Esophagus muscularis mucosa (tissue), 4 donors: ENCODE measurements around the gene SPEF1. TPM values are rescaled to one million over a fixed set of nuclear protein-coding genes. Genes with fewer than 3 reads are reported as not detected.

Experiments used
- DNase-seq: peaks from one replicate; pipeline ENCODE4 v3.0.0-alpha.2; 2017; ENCODE audit errors: extremely low spot score
- H3K27ac ChIP-seq, 4 donors: fragments of 200-600 bp; sonication (generic); replicated peaks in 1 of 4; 1 replicate in 3 of 4; 2 replicates in 1 of 4; pipeline ENCODE4 v1.5.1; 2016 to 2019; ENCODE audit warnings: mild to moderate bottlenecking in 1 of 4
- H3K27me3 ChIP-seq, 4 donors: fragments of 200-600 bp; sonication (generic); one replicate each; pipeline versions ENCODE4 v1.5.1 to v1.6.0; 2016 to 2019
- H3K36me3 ChIP-seq, 4 donors: fragments of 200-600 bp; sonication (generic); one replicate each; pipeline ENCODE4 v1.5.1; 2016 to 2019
- H3K4me1 ChIP-seq, 4 donors: fragments of 200-600 bp; sonication (generic); one replicate each; pipeline ENCODE4 v1.5.1; 2016 to 2019
- H3K4me3 ChIP-seq, 4 donors: fragments of 200-600 bp; sonication (generic); 1 replicate in 2 of 4; 2 replicates in 2 of 4; pipeline ENCODE4 v1.5.1; 2016 to 2019; ENCODE audit warnings: mild to moderate bottlenecking in 4 of 4, moderate library complexity in 1 of 4
- H3K9me3 ChIP-seq, 4 donors: fragments of 200-600 bp; sonication (generic); 1 replicate in 3 of 4; 2 replicates in 1 of 4; pipeline ENCODE4 v1.5.1; 2016 to 2019
- EP300 ChIP-seq: sonication (generic); formaldehyde crosslinking; IDR thresholded peaks from one replicate; pipeline ENCODE4 v1.6.1; 2017; ENCODE audit warnings: antibody characterized with exemption
- POLR2A ChIP-seq: fragments of 450-650 bp; IDR thresholded peaks from one replicate; pipeline ENCODE4 v1.6.1; 2017; ENCODE audit warnings: antibody characterized with exemption, moderate library complexity, mild to moderate bottlenecking, low read depth
- POLR2AphosphoS5 ChIP-seq, 2 donors: sonication (generic); formaldehyde crosslinking; IDR thresholded peaks; one replicate each; pipeline ENCODE4 v1.6.1; 2017; ENCODE audit warnings: antibody characterized with exemption in 2 of 2
- WGBS: methylation state at CpG from one replicate; pipeline ENCODE4 v1.1.5; 2018; 5-methylcytosine and 5-hydroxymethylcytosine counted together
- intact Hi-C: fragments of 100-400 bp; cut with DNase I; formaldehyde crosslinking; loops from one replicate; pipeline ENCODE4 v1.15.1; 2023
- total RNA-seq, 4 donors: library from RNA; depleted of rRNA; stranded (reverse); fragments of >200 nt; gene quantifications; one replicate each; pipeline versions ENCODE4 v1.1.0 to v1.2.1, GENCODE V29; 2016
- TF ChIP-seq, protein P1 (sequence below), 3 experiments: fragments of 200-600 bp in 2 of 3; fragments of 450-650 bp in 1 of 3; sonication (generic) in 2 of 3; IDR thresholded peaks; one replicate each; pipeline ENCODE4 v1.5.1; 2017 to 2019; ENCODE audit warnings: antibody characterized with exemption in 3 of 3, mild to moderate bottlenecking in 2 of 3, moderate library complexity in 1 of 3

The SPEF1 gene
- total RNA-seq, 4 donors from 2014 or later, result 0.50 TPM; not detected in 3

DNA sequence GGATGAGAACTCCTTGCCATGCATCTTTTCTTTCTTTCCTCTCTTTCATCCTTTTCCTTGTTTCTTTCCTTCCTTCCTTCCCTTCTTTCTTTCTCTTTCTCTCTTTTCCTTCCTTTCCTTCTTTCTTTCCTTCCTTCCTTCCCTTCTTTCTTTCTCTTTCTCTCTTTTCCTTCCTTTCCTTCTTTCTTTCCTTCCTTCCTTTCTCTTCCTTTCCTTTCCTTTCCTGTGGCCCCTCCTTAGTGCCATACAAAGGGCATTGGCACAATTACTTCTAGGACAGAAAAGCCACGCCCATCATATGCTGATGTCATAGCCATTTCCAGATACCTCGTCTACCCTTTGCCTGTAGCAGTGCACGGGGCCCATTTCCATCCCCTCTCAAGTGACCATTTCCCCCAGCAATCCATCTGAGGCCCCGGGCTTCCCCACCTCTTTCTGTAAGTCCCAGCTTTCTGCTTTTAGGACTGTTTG is 7.5 kb upstream of the SPEF1 start:
- no peaks in the 10 kb centered on the region for H3K27me3 ChIP-seq
- no peak for DNase-seq
- H3K36me3 ChIP-seq, result peaks cover 0 to 10% (median 5%) of the 10 kb centered on the region in 4 donors
- H3K27ac ChIP-seq, result peak overlapping the region in 2 of 4 donors; percentile 13 to 37
- WGBS, result 71% methylated on average over 4 of the region's 4 CpGs
- TF ChIP-seq EP300 (no peak), POLR2AphosphoS5 (IDR thresholded peaks at IDR 0.05) (no peak), POLR2A (no peak)
- TF ChIP-seq, protein P1, sequence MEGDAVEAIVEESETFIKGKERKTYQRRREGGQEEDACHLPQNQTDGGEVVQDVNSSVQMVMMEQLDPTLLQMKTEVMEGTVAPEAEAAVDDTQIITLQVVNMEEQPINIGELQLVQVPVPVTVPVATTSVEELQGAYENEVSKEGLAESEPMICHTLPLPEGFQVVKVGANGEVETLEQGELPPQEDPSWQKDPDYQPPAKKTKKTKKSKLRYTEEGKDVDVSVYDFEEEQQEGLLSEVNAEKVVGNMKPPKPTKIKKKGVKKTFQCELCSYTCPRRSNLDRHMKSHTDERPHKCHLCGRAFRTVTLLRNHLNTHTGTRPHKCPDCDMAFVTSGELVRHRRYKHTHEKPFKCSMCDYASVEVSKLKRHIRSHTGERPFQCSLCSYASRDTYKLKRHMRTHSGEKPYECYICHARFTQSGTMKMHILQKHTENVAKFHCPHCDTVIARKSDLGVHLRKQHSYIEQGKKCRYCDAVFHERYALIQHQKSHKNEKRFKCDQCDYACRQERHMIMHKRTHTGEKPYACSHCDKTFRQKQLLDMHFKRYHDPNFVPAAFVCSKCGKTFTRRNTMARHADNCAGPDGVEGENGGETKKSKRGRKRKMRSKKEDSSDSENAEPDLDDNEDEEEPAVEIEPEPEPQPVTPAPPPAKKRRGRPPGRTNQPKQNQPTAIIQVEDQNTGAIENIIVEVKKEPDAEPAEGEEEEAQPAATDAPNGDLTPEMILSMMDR (IDR thresholded peaks at IDR 0.05), result no peak
- H3K9me3 ChIP-seq, result no peaks in the 10 kb centered on the region
- no peak overlapping the region for H3K4me3 ChIP-seq
- peaks cover 28 to 43% (median 35%) of the 10 kb centered on the region in 4 donors for H3K4me1 ChIP-seq
- intact Hi-C loops, result loop anchor here (1.0 to 5.0 kb wide), 2 partner anchors 58 to 294 kb away; partner anchors contain the start of gene MAVS

DNA sequence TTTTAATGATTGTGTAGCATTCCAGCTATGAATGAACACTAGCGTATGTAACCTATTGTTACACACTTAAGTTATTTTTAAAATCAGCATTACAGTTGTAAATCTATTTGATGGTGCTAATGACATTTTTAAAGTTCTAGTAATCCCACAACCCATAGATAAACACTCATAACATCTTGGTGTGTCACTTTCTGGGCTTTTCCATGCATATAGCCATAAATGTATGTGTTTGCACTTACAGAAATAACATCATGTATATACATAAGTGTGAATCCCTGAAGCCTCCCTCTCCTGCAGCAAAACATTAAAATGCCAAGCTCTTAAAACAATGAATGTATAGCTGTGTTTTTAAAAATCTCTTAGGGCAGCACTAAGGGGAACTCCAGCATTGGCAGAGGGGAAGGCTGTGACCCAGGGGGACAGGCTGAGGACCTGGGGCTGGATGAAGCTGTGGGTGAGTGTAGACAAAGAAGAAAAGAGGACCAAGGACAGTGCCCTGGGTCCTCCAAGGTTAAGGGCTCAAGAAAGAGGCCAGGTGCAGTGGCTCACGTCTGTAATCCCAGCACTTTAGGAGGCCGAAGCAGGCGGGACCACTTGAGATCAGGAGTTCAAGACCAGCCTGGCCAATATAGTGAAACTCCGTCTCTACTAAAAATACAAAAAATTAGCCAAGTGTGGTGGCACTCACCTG is 6.2 kb upstream of the SPEF1 start:
- Histone ChIP-seq H3K9me3 (no peaks in the 10 kb centered on the region), H3K27ac (peak overlapping the region; percentile 31 to 85 (median 38)), H3K4me3 (peak overlapping the region; percentile 35 to 83 (median 70)), H3K4me1 (peaks cover 32 to 51% (median 47%) of the 10 kb centered on the region in 4 donors), H3K27me3 (no peaks in the 10 kb centered on the region), H3K36me3 (peaks cover 0 to 19% (median 11%) of the 10 kb centered on the region in 4 donors)
- TF ChIP-seq POLR2AphosphoS5 (IDR thresholded peaks at IDR 0.05), result no peak
- TF ChIP-seq POLR2A, result no peak
- no peak for TF ChIP-seq EP300
- TF ChIP-seq, protein P1 (IDR thresholded peaks at IDR 0.05), result no peak
- DNase-seq, result no peak
- 72% methylated on average over 5 of the region's 5 CpGs for WGBS
- intact Hi-C loops, result loop anchor here (1.0 to 5.0 kb wide), 3 partner anchors 33 to 295 kb away; partner anchors contain the start of genes AP5S1 and MAVS

DNA sequence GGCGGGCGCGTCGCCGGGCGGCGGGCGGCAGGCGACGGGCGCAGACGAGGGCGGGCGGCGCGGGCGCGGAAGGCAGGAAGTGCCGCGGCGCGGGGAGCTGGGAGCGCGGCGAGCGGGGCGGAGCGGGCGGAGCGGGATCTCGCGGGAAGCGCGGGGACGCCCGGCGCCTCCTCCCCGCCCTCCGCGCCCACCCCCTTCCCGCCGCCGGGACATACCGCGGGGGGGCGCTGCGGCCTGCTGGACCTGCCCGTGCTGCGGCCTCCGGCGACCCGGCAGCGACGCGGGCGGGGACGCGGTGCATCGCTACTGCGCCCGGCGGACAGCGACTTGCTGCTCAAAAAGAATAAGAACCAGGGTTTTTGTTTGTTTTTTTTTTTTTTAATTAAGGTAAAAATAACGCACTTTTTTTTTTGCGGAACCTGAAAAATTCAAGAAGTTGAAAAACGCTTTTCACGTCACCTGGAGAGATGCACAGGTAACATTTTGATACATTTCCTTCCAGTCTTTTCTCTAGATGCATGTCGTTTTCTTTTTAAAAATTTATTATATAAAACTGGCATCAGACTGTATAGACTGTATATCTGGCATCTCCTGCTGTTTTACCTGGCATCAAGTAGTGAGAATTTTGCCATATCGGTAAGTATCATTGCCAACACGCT is 5.5 kb upstream of the SPEF1 start, which contains the start of gene CENPB:
TSS of gene CENPB (minus strand) at position 76 of the 659 bp plus-strand sequence. CDS start 257 bp downstream, outside the sequence.
- TF ChIP-seq, protein P1 (IDR thresholded peaks at IDR 0.05), result peak; percentile 75 to 94 (median 90)
- TF ChIP-seq POLR2A, result no peak
- no peak for TF ChIP-seq EP300
- TF ChIP-seq POLR2AphosphoS5 (IDR thresholded peaks at IDR 0.05), result peak; percentile 42 to 49
- Histone ChIP-seq H3K36me3 (peaks cover 0 to 20% (median 11%) of the 10 kb centered on the region in 4 donors), H3K9me3 (no peaks in the 10 kb centered on the region), H3K27ac (peak within 1 kb of the TSS; percentile 79 to 90 (median 84)), H3K27me3 (no peaks in the 10 kb centered on the region), H3K4me3 (peak within 1 kb of the TSS; percentile 68 to 83 (median 73)), H3K4me1 (peaks cover 32 to 52% (median 47%) of the 10 kb centered on the region in 4 donors)
- WGBS, result 21% methylated on average over 8 of the region's 70 CpGs
- intact Hi-C loops, result loop anchor here (2.0 to 5.0 kb wide), 2 partner anchors 34 to 296 kb away; partner anchors contain the start of gene AP5S1
- peak; percentile 94 for DNase-seq

DNA sequence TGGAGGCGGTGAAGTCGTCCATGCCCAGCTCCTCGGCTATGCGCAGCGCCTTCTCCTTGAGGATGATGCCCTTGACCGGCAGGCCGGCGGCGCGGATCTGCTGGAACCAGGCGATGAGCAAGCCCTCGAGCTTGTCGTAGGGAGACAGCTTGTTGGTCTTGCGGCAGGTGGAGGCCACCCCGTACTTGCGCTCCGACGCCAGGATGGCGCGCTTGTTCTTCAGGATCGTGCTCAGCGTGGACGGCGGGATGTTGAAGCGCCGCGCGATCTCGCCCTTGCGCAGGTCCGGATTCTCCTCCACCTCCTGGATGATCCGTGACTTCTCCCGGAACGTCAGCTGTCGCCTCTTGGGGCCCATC is 4.9 kb upstream of the SPEF1 start:
- H3K27me3 ChIP-seq, result no peaks in the 10 kb centered on the region
- no peaks in the 10 kb centered on the region for H3K9me3 ChIP-seq
- WGBS, result no CpG with 5 or more reads among the region's 35 CpGs
- peak overlapping the region; percentile 68 to 83 (median 73) for H3K4me3 ChIP-seq
- H3K4me1 ChIP-seq, result peaks cover 36 to 59% (median 54%) of the 10 kb centered on the region in 4 donors
- H3K27ac ChIP-seq, result peak overlapping the region; percentile 79 to 90 (median 84)
- intact Hi-C loops, result loop anchor here (2.0 to 5.0 kb wide), 2 partner anchors 35 to 296 kb away; partner anchors contain the start of gene AP5S1
- peaks cover 0 to 20% (median 11%) of the 10 kb centered on the region in 4 donors for H3K36me3 ChIP-seq
- DNase-seq, result no peak
- TF ChIP-seq POLR2A (no peak), EP300 (no peak), POLR2AphosphoS5 (IDR thresholded peaks at IDR 0.05) (no peak)
- TF ChIP-seq, protein P1 (IDR thresholded peaks at IDR 0.05), result no peak
